ENCODE results near the gene FAM43B. TPM values are rescaled to one million over a fixed set of nuclear protein-coding genes. Genes with fewer than 3 reads are reported as not detected.

FAM43B gene
- total RNA-seq, 1 experiment from 2014 or later: 2.9 TPM

- TF ChIP-seq ATF6 (CRISPR knock-in tag; IDR thresholded peaks at IDR 0.05) (no peak), IRF1 (CRISPR knock-in tag; IDR thresholded peaks at IDR 0.05) (no peak), MXD4 (CRISPR knock-in tag; IDR thresholded peaks at IDR 0.05; ENCODE audit: borderline replicate concordance) (no peak)
Observed at GRCh38 chr1:20600156-20600555, 47.8 kb downstream of the FAM43B start (continued).

- ChIA-PET CTCF (interaction anchor here (1.1 kb wide), 1 partner anchor 26 kb away, joined by 4 read pairs; no protein-coding TSS in a partner anchor), POLR2A (no interaction called here)
- TF ChIP-seq AR (CRISPR knock-in tag; IDR thresholded peaks at IDR 0.05) (no peak), ESRRA (CRISPR knock-in tag; IDR thresholded peaks at IDR 0.05; ENCODE audit: borderline replicate concordance) (no peak), IRF2 (CRISPR knock-in tag; IDR thresholded peaks at IDR 0.05; ENCODE audit: borderline replicate concordance, low read depth) (no peak)
- no peak overlapping the region for H3K4me3 Mint-ChIP-seq
- H3K36me3 Mint-ChIP-seq: peaks cover 3% of the 10 kb centered on the region
- no peak for ATAC-seq
- no peak for DNase-seq (ENCODE audit: low spot score)
- no peak overlapping the region for H3K27ac Mint-ChIP-seq
- peaks cover 5% of the 10 kb centered on the region for H3K4me1 Mint-ChIP-seq
- H3K27me3 Mint-ChIP-seq (ENCODE audit: low read depth): no peaks in the 10 kb centered on the region
- H3K9me3 Mint-ChIP-seq: peaks cover 14% of the 10 kb centered on the region
Observed at GRCh38 chr1:20601129-20601825, 48.9 kb downstream of the FAM43B start.

- ChIA-PET POLR2A (no interaction called here), CTCF (interaction anchor here (0.8 kb wide), 1 partner anchor 28 kb away, joined by 4 read pairs; no protein-coding TSS in a partner anchor)
- ATAC-seq (no peak), DNase-seq (ENCODE audit: low spot score) (no peak)
- Mint-ChIP-seq H3K27me3 (ENCODE audit: low read depth) (no peaks in the 10 kb centered on the region), H3K4me3 (no peak overlapping the region), H3K27ac (no peak overlapping the region), H3K9me3 (peaks cover 14% of the 10 kb centered on the region), H3K36me3 (peaks cover 3% of the 10 kb centered on the region), H3K4me1 (peaks cover 5% of the 10 kb centered on the region)
- TF ChIP-seq ZBTB43 (CRISPR knock-in tag; IDR thresholded peaks at IDR 0.05) (no peak), IRF1 (CRISPR knock-in tag; IDR thresholded peaks at IDR 0.05) (no peak), SP1 (CRISPR knock-in tag; conservative IDR thresholded peaks at IDR 0.05) (no peak), ZSCAN18 (CRISPR knock-in tag; IDR thresholded peaks at IDR 0.05) (no peak), CDX4 (CRISPR knock-in tag; IDR thresholded peaks at IDR 0.05; ENCODE audit: borderline replicate concordance) (no peak), E2F4 (CRISPR knock-in tag; IDR thresholded peaks at IDR 0.05; ENCODE audit: borderline replicate concordance, low read depth) (no peak), CREB1 (CRISPR knock-in tag; IDR thresholded peaks at IDR 0.05) (no peak), ZNF512 (CRISPR knock-in tag; IDR thresholded peaks at IDR 0.05; ENCODE audit: borderline replicate concordance) (no peak), JAZF1 (CRISPR knock-in tag; IDR thresholded peaks at IDR 0.05) (no peak)
Observed at GRCh38 chr1:20602851-20603450, 50.6 kb downstream of the FAM43B start.

All from WTC11 (cell line).